GM21786 (cell line): ENCODE data around the gene AIG1.
"Not testable (repeated sequence)": the region's sequence is repeated elsewhere in the genome, so short reads cannot be mapped to it uniquely, and the experiment has no call there.

ENCODE experiments used
- ATAC-seq: cut with Tn5 transposase; IDR thresholded peaks from one replicate; pipeline ENCODE4 v1.9.1; 2021; ENCODE audit not compliant: unreplicated experiment

Gene AIG1

DNA sequence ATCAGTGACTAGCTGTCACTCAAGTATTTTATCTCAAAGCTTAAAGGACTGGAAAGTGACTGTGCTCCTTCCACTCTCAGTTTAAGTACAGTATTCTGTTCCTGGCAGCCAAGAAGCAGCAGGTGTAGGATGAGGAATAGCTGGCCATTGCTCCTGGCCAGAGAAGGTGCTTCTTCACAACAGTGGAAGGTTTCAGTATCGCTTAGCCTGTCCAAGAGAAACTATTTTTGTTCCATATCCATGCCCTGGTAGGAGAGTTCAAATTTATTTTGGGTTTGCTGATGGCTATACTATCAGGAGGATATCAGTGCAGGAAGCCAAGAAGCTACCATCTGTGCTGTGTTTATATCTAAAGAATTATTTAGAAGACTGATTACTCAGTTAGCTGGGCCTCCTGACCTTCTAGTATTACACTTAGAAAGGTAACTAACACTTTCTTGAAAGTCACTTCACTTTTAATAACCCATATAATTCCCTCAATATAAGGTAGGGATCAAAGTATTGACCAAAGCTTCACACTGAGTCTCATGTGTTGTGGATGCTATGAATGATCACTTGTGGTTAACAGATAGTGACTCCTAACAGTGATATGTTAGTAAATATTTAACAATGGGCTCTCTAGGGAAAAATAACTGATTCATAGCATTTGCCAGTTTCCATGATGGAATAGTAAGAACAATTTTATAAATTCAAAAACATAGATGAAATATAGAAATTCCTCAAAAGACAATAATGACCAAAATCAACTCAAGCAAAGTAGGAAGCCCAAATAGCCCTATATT, 99.9 kb downstream of the AIG1 start:
- no peak for ATAC-seq

GRCh38 chr6:143163621-143164020, 102.9 kb downstream of the AIG1 start:
- ATAC-seq, result no peak

DNA sequence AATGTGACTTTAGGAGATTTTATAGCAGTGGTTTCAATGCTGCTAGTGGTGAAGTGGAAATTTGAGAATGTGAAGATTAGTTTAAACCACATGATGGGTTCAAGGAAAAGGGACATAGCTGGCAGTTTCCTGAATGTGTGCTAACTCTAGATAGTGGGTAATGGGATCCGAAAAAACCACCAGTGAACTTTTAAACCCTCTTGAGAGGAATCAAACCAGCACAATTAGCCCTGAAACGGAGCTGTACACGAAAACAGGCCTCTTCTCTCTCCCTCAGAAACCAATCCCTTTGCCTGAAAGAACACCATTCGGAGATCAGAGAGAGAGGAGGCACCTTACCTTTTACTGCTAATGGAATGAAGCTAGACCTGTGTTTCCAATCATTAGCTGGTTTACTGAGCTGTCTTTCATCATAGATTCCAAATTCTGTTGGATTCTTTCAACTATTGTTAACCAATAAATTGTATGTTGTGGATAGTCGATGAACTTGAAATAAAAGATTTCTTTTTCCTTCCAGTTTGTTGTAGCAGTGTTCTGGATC, 103.9 kb downstream of the AIG1 start:
- ATAC-seq, result no peak

GRCh38 chr6:143165315-143165855, 104.7 kb downstream of the AIG1 start:
- ATAC-seq, result no peak

- no peak for ATAC-seq
These were observed 105.6 kb downstream of the AIG1 start for GRCh38 chr6:143166247-143166695.

DNA sequence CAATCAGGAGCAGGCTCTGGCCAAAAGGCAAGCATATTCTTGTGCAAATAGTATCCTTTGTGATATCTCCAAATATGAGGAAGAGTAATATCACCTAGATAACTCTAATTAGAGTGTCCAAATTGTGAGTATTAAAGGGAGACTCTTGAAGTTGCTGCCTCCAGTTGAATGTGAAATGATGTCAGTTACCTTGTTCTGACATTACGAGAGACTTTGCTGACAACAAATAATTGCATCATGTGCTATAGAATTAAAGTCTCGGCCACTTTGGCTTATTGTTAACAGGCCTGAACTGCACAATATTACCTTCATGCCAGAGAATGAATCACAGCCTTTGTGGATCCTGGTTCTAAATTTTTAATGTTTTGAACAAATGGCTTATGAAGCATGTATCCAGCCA, 106.5 kb downstream of the AIG1 start:
- ATAC-seq, result no peak

- not testable (repeated sequence) for ATAC-seq
These were observed 107.7 kb downstream of the AIG1 start for GRCh38 chr6:143168396-143168816.

DNA sequence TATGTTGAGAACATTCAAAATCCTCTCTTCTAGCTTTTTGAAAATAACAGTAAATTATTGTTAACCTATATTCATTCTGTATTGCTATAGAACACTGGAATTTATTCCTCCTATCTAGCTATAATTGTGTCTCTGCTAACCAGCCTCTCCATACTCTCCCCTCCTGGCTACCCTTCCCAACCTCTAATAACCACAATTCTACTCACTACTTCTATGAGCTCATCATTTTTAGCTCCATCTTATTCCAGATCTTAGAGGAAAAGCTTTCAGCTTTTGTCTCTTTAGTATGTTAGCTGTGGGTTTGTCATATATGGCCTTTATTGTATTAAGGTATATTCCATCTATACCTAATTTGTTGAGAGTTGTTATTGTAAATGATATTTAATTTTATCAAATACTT, 108.8 kb downstream of the AIG1 start:
- no peak for ATAC-seq

GRCh38 chr6:143174516-143174915, 113.8 kb downstream of the AIG1 start:
- no peak for ATAC-seq

DNA sequence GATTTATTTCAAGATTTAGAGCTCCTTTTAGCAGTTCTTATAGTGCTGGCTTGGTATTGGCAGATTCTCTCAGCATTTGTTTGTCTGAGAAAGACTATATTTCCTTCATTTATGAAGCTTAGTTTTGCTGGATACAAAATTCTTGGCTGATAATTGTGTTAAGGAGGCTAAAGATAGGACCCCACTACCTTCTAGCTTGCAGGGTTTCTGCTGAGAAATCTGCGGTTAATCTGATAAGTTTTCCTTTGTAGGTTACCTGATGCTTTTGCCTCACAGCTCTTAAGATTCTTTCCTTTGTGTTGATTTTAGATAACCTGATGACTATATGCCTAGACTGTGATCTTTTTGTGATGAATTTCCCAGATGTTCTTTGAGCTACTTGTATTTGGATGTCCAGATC, 114.3 kb downstream of the AIG1 start:
- no peak for ATAC-seq

DNA sequence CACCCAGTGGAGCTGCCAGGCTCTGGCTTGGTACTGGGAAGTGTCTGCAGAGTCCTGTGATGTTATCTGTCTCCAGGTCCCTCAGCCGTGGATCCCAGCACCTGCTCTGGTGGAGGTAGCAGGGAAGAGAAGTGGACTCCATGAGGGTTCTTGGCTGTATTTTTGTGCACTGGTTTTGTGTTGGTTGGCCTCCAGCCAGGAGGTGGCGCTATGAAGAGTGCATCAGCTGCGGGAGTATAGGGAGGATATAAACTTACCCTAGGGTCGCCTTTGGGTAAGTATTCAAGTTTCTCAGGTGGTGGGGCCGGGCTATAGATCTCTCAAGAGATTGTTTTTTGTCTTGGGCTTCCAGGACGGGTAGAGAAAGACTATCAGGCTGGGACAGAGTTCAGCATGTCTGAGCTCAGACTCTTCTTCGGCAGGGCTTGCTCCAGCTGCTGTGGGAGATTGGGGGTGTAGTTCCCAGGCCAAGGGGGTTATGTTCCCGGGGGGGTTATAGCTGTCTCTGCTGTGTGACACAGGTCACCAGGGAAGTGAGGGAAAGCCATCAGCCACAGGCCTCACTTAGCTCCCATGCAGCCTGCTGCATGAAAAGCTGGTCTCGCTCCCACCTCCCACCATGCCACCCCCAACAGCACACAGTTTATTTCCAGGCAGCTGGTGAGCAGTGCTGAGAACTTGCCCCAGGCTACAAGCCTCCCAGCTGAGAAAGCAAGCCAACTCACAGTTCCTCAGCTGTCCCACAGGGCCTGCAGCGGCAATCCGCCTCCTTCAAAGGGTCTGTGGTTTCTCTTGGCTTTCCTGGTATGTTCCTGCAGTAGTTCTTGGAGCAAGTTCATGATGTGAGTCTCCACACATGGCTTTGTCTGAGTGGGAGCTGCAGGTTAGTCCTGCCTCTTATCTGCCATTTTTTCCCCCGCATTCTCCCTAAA, 115.7 kb downstream of the AIG1 start:
- ATAC-seq, result no peak

DNA sequence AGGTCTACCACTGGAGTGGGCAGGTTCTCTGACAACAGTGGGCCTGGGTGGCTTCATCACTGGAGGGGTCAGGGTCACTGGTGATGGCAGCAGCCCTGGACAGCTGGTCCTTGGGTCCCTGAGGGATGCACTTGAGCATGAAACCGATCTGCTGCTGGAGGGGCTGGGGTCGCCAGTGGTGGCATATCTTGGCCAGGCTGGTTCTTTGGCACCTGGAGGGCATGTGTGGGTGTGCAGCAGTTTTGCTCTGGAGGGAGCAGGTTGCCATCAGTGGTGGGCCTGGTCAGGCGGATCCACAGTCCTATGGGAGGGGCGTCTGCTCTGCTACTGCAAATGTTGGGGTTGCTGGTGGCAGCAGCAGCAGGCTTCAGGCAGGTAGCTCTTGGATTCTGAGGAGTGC, 117.0 kb downstream of the AIG1 start:
- no peak for ATAC-seq

- no peak for ATAC-seq
These were observed 118.4 kb downstream of the AIG1 start for GRCh38 chr6:143179096-143179495.

DNA sequence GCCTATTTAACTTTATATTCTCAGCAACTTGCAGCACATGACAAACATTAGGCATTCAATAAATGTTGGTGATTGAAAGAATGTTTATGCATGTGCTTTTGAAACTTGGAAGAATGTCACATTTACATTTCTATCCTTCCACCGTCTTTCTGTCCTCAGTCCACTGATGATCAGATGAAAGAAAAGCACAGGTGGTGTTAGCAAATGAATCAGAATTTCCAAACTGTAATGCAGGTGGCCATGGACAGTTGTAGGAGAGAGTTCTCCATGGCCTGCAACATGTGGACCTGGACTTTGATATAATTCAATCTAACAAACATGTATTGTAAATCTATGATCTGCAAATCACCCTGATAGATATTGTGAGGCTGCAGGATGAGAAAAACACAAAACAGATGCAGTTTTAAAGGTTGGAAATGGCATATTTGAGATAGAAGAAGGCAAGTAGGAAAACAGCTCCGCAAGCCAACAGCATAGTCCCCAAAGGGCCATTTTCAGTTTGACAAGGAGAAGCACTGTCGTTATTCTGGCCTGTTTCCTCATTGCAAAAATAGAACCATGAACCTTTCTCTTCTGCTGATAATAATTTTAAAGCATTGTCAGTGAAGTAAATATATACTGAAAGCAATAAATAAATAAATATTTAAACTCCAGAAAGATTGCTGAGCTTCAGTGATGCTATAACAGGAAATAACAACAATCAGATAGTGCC, 119.4 kb downstream of the AIG1 start:
- ATAC-seq, result no peak

- ATAC-seq, result no peak
These were observed 120.1 kb downstream of the AIG1 start for GRCh38 chr6:143180826-143181225.

- no peak for ATAC-seq
These were observed 123.0 kb downstream of the AIG1 start for GRCh38 chr6:143183666-143184065.

GRCh38 chr6:143185288-143185687, 124.6 kb downstream of the AIG1 start:
- no peak for ATAC-seq

- no peak for ATAC-seq
These were observed 126.7 kb downstream of the AIG1 start for GRCh38 chr6:143187238-143187923.

DNA sequence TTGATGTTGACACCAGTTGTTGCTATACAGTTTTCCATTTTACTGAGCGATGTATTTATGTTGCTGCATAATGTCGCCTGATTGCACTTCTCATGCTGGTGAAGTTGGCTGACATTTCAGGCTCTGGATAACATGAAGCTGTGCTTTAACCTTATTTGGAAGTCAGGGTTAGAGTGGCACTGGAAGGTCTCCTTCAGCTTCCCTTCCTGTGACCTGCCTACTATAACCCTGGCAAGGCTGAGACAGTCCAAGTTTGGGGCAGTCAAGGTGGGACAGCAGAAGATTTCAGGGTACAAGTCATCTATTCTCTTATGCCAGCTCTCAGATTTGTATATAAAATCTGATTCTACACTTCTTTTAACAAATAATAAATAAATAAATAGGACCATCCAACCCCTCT, 127.6 kb downstream of the AIG1 start:
- ATAC-seq, result no peak

DNA sequence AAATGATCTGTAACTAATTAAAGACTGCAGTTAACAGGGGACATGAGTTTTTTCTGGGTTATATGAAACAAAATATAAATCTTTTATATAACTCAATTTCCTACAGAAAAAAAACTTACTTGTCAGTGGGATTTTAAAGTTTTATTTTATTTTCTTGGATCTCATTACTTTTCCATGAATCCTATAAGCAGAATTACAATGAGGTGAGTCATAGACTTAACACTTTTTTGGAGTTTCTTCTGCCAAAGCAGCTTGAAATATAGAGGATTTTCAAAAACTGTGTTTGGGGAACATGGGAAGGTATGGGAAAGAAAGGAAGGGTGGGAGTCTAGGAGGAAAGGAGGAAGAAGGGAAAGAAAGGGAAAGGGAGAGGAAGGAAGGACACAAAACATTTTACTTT, 130.7 kb downstream of the AIG1 start:
- no peak for ATAC-seq
